SU-DHL-6 (cell line): ENCODE measurements around the gene HK2.

ENCODE experiments used
- EZH2phosphoT487 ChIP-seq: fragments of 200-600 bp; sonication (generic), shearing (Covaris generic); conservative IDR thresholded peaks from 2 replicates; pipeline ENCODE4 v1.6.1; 2018; ENCODE audit warnings: mild to moderate bottlenecking, antibody characterized with exemption, low read length, moderate library complexity, mixed read lengths
- TF ChIP-seq, protein P1 (sequence below): fragments of 200-600 bp; sonication (generic); IDR thresholded peaks from one replicate; pipeline ENCODE4 v1.5.1; 2017; ENCODE audit warnings: antibody characterized with exemption, mild to moderate bottlenecking, low read length, moderate library complexity; ENCODE audit not compliant: insufficient read depth, poor library complexity, severe bottlenecking

GRCh38 chr2:74870951-74871350 is 37.0 kb downstream of the HK2 start:
- TF ChIP-seq, protein P1, sequence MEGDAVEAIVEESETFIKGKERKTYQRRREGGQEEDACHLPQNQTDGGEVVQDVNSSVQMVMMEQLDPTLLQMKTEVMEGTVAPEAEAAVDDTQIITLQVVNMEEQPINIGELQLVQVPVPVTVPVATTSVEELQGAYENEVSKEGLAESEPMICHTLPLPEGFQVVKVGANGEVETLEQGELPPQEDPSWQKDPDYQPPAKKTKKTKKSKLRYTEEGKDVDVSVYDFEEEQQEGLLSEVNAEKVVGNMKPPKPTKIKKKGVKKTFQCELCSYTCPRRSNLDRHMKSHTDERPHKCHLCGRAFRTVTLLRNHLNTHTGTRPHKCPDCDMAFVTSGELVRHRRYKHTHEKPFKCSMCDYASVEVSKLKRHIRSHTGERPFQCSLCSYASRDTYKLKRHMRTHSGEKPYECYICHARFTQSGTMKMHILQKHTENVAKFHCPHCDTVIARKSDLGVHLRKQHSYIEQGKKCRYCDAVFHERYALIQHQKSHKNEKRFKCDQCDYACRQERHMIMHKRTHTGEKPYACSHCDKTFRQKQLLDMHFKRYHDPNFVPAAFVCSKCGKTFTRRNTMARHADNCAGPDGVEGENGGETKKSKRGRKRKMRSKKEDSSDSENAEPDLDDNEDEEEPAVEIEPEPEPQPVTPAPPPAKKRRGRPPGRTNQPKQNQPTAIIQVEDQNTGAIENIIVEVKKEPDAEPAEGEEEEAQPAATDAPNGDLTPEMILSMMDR, result no peak
- no peak for TF ChIP-seq EZH2phosphoT487
